B cell (primary cell): ENCODE measurements around the gene AZIN2. TPM values are rescaled to one million over a fixed set of nuclear protein-coding genes. Genes with fewer than 3 reads are reported as not detected.

Source experiments
- ATAC-seq: fragments of 200-7000 bp; cut with Tn5 transposase; one replicate; pipeline ENCODE4 v1.10.0; 2021; ENCODE audit warnings: low read depth, mild to moderate bottlenecking, moderate number of reproducible peaks, moderate library complexity
- CTCF ChIA-PET: fragments of 350-600 bp; sonication (Branson Sonifier 250); formaldehyde crosslinking; loops from one replicate; lab custom pipeline; 2021; ENCODE audit warnings: antibody characterized with exemption, inconsistent platforms; lab: Charles Lee
- POLR2A ChIA-PET: fragments of 350-600 bp; sonication (Branson Sonifier 250); formaldehyde crosslinking; loops from one replicate; lab custom pipeline; 2021; ENCODE audit warnings: antibody characterized with exemption; lab: Charles Lee
- DNase-seq: peaks from one replicate; pipeline ENCODE4 v3.0.0; 2013
- H2AFZ ChIP-seq: 2 replicates; pipeline ENCODE4 v1.6.1; 2012; ENCODE audit warnings: mild to moderate bottlenecking, low read depth, low read length; ENCODE audit not compliant: insufficient read depth, poor library complexity, severe bottlenecking
- H3K27ac ChIP-seq, 2 donors: 1 replicate in 1 of 2; 2 replicates in 1 of 2; pipeline ENCODE4 v1.5.1; 2012 to 2013; ENCODE audit warnings: low read length in 2 of 2, mild to moderate bottlenecking in 2 of 2, moderate library complexity in 1 of 2
- H3K27me3 ChIP-seq, 4 experiments: fragments of 200-600 bp in 1 of 4; sonication (generic) in 1 of 4; replicated peaks in 1 of 4; 1 replicate in 2 of 4; 2 replicates in 2 of 4; pipeline versions ENCODE4 v1.6.1 to v1.7.0; 2013 to 2016; ENCODE audit warnings: low read length in 3 of 4, mild to moderate bottlenecking in 2 of 4, mixed read lengths in 1 of 4, moderate library complexity in 1 of 4; ENCODE audit not compliant: insufficient read depth in 4 of 4, control insufficient read depth in 3 of 4; ENCODE audit errors: control extremely low read depth in 1 of 4
- H3K36me3 ChIP-seq, 2 experiments: replicated peaks in 1 of 2; 1 replicate in 1 of 2; 2 replicates in 1 of 2; pipeline versions ENCODE4 v1.6.1 to v1.7.1; 2013; ENCODE audit warnings: low read length in 1 of 2; ENCODE audit not compliant: insufficient read depth in 2 of 2, control insufficient read depth in 1 of 2; ENCODE audit errors: control extremely low read depth in 1 of 2, extremely low read depth in 1 of 2
- H3K4me1 ChIP-seq, 2 donors: fragments of 200-600 bp in 1 of 2; sonication (generic) in 1 of 2; 1 replicate in 1 of 2; 2 replicates in 1 of 2; pipeline versions ENCODE4 v1.5.1 to v1.6.1; 2013 to 2017; ENCODE audit warnings: low read length in 2 of 2; ENCODE audit not compliant: control insufficient read depth in 2 of 2, insufficient read depth in 2 of 2
- H3K4me2 ChIP-seq: replicated peaks from 2 replicates; pipeline ENCODE3; 2012; ENCODE audit warnings: mild to moderate bottlenecking, low read depth, low read length; ENCODE audit not compliant: poor library complexity, severe bottlenecking
- H3K4me3 ChIP-seq, 5 experiments: fragments of 200-600 bp in 1 of 5; sonication (generic) in 1 of 5; 1 replicate in 3 of 5; 2 replicates in 2 of 5; pipeline versions ENCODE4 v1.5.1 to v1.7.0; 2011 to 2016; ENCODE audit warnings: low read length in 4 of 5, mild to moderate bottlenecking in 4 of 5, low read depth in 2 of 5, control low read depth in 1 of 5, moderate library complexity in 1 of 5; ENCODE audit not compliant: insufficient read depth in 1 of 5; ENCODE audit errors: control extremely low read depth in 1 of 5, extremely low read depth in 1 of 5
- H3K79me2 ChIP-seq: fragments of 200-600 bp; sonication (generic); one replicate; pipeline ENCODE4 v1.6.0; 2016; ENCODE audit warnings: low read length; ENCODE audit not compliant: control insufficient read depth, insufficient read depth
- H3K9ac ChIP-seq: fragments of 200-600 bp; sonication (generic); 2 replicates; pipeline ENCODE4 v1.6.1; 2017; ENCODE audit warnings: mild to moderate bottlenecking, low read length, moderate library complexity
- H3K9me3 ChIP-seq, 3 donors: one replicate each; pipeline versions ENCODE4 v1.6.1 to v1.7.1; 2013; ENCODE audit warnings: low read length in 2 of 3; ENCODE audit not compliant: control insufficient read depth in 2 of 3, insufficient read depth in 1 of 3; ENCODE audit errors: control extremely low read depth in 1 of 3
- H4K20me1 ChIP-seq: 2 replicates; pipeline ENCODE4 v1.6.0; 2012; ENCODE audit warnings: mild to moderate bottlenecking, low read length; ENCODE audit not compliant: insufficient read depth, control insufficient read depth, poor library complexity, severe bottlenecking
- H3K27ac Mint-ChIP-seq: one replicate; pipeline ENCODE4 v1.8.0; 2021; ENCODE audit warnings: mixed read lengths
- H3K27me3 Mint-ChIP-seq: one replicate; pipeline ENCODE4 v1.8.0; 2021; ENCODE audit warnings: mixed read lengths
- H3K4me1 Mint-ChIP-seq: one replicate; pipeline ENCODE4 v1.8.0; 2021; ENCODE audit warnings: mixed read lengths
- H3K4me3 Mint-ChIP-seq: one replicate; pipeline ENCODE4 v1.8.0; 2021; ENCODE audit warnings: mixed read lengths
- H3K9me3 Mint-ChIP-seq: one replicate; pipeline ENCODE4 v1.8.0; 2022; ENCODE audit warnings: mixed read lengths; ENCODE audit not compliant: insufficient read depth
- EZH2 ChIP-seq: IDR thresholded peaks from 2 replicates; pipeline ENCODE4 v1.6.1; 2012; ENCODE audit warnings: borderline replicate concordance, low read depth, mild to moderate bottlenecking, moderate library complexity, low read length; ENCODE audit not compliant: insufficient read depth, poor library complexity, severe bottlenecking
- WGBS: methylation state at CpG from one replicate; pipeline ENCODE4 v1.1.5; 2013; ENCODE audit warnings: missing lambda C conversion rate; ENCODE audit not compliant: insufficient coverage; 5-methylcytosine and 5-hydroxymethylcytosine counted together
- intact Hi-C: fragments of 100-400 bp; cut with micrococcal nuclease; formaldehyde crosslinking; loops from one replicate; pipeline ENCODE4 v1.10.0; 2022
- polyA plus RNA-seq: library from polyadenylated mRNA; depleted of rRNA; stranded (reverse); fragments of >200 nt; gene quantifications from 2 replicates; pipeline ENCODE4 v1.2.3, GENCODE V29; 2012
- total RNA-seq, 2 donors: library from RNA; stranded (reverse); fragments of 120-200 nt in 1 of 2; gene quantifications; 1 replicate in 1 of 2; 2 replicates in 1 of 2; pipeline versions ENCODE4 v1.2.3 to v1.2.4, GENCODE V29; 2013 to 2022
- TF ChIP-seq, protein P1 (sequence below): fragments of 200-600 bp; IDR thresholded peaks from one replicate; pipeline ENCODE4 v1.8.0; 2022; ENCODE audit warnings: antibody characterized with exemption, mild to moderate bottlenecking

AZIN2 gene
- total and polyA plus RNA-seq, 2 donors (not counting 1 experiment from before 2014, with no cell fraction given): 0.33 to 5.9 TPM

GRCh38 chr1:33117440-33118085 is 36.6 kb downstream of the AZIN2 start:
- no peak for DNase-seq
- H3K27me3 Mint-ChIP-seq: peaks cover 26% of the 10 kb centered on the region
- intact Hi-C loops: no loop called here
- H4K20me1 ChIP-seq: no peaks in the 10 kb centered on the region
- H3K79me2 ChIP-seq: no peaks in the 10 kb centered on the region
- H3K4me3 Mint-ChIP-seq: no peak overlapping the region
- no peaks in the 10 kb centered on the region for H3K9me3 Mint-ChIP-seq
- TF ChIP-seq EZH2: no peak
- TF ChIP-seq, protein P1, sequence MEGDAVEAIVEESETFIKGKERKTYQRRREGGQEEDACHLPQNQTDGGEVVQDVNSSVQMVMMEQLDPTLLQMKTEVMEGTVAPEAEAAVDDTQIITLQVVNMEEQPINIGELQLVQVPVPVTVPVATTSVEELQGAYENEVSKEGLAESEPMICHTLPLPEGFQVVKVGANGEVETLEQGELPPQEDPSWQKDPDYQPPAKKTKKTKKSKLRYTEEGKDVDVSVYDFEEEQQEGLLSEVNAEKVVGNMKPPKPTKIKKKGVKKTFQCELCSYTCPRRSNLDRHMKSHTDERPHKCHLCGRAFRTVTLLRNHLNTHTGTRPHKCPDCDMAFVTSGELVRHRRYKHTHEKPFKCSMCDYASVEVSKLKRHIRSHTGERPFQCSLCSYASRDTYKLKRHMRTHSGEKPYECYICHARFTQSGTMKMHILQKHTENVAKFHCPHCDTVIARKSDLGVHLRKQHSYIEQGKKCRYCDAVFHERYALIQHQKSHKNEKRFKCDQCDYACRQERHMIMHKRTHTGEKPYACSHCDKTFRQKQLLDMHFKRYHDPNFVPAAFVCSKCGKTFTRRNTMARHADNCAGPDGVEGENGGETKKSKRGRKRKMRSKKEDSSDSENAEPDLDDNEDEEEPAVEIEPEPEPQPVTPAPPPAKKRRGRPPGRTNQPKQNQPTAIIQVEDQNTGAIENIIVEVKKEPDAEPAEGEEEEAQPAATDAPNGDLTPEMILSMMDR: no peak
- ChIA-PET POLR2A (no interaction called here), CTCF (interaction anchor here (1.1 kb wide), 1 partner anchor 10 kb away, joined by 4 read pairs; no protein-coding TSS in a partner anchor)
- H3K27ac ChIP-seq: no peak overlapping the region
- no peak overlapping the region for H3K9ac ChIP-seq
- H3K36me3 ChIP-seq: no peaks in the 10 kb centered on the region
- H3K27ac Mint-ChIP-seq: no peak overlapping the region
- H3K4me2 ChIP-seq: no peak overlapping the region
- no peaks in the 10 kb centered on the region for H3K9me3 ChIP-seq
- WGBS: 94% methylated on average over 11 of the region's 13 CpGs
- no peak overlapping the region for H3K4me3 ChIP-seq
- ATAC-seq: no peak
- H2AFZ ChIP-seq: no peak overlapping the region
- peaks cover 0 to 19% of the 10 kb centered on the region in 2 donors for H3K4me1 ChIP-seq
- no peaks in the 10 kb centered on the region for H3K4me1 Mint-ChIP-seq
- H3K27me3 ChIP-seq: no peaks in the 10 kb centered on the region

- ATAC-seq (no peak), DNase-seq (peak; percentile 2)
- Histone ChIP-seq H3K9ac (no peak overlapping the region), H3K4me3 (no peak overlapping the region), H3K4me1 (peaks cover 0 to 19% of the 10 kb centered on the region in 2 donors), H3K36me3 (no peaks in the 10 kb centered on the region), H3K27ac (no peak overlapping the region), H3K79me2 (no peaks in the 10 kb centered on the region), H3K27me3 (no peaks in the 10 kb centered on the region), H4K20me1 (no peaks in the 10 kb centered on the region), H3K4me2 (no peak overlapping the region), H3K9me3 (no peaks in the 10 kb centered on the region), H2AFZ (no peak overlapping the region)
- 98% methylated on average over 4 of the region's 4 CpGs for WGBS
- Mint-ChIP-seq H3K27me3 (peaks cover 31% of the 10 kb centered on the region), H3K9me3 (no peaks in the 10 kb centered on the region), H3K4me1 (no peaks in the 10 kb centered on the region), H3K4me3 (no peak overlapping the region), H3K27ac (no peak overlapping the region)
- ChIA-PET POLR2A (no interaction called here), CTCF (interaction anchor here (1.1 kb wide), 1 partner anchor 9 kb away, joined by 4 read pairs; no protein-coding TSS in a partner anchor)
- intact Hi-C loops: no loop called here
- TF ChIP-seq, protein P1: no peak
- TF ChIP-seq EZH2: no peak
Measured at GRCh38 chr1:33118274-33118673, 37.3 kb downstream of the AZIN2 start.
